Glutamatergic neuron (in vitro differentiated cells): Measurements from ENCODE around the gene LETM1. TPM values are rescaled to one million over a fixed set of nuclear protein-coding genes. Genes with fewer than 3 reads are reported as not detected.

ENCODE experiments used
- DNase-seq: peaks from one replicate; pipeline ENCODE4 v3.0.0; 2022
- H3K27ac Mint-ChIP-seq: one replicate; pipeline ENCODE4 v1.8.0; 2020; ENCODE audit warnings: mild to moderate bottlenecking, mixed read lengths, inconsistent platforms; ENCODE audit not compliant: unreplicated experiment
- H3K27me3 Mint-ChIP-seq: one replicate; pipeline ENCODE4 v1.8.0; 2020; ENCODE audit warnings: mild to moderate bottlenecking, moderate library complexity, mixed read lengths, inconsistent platforms; ENCODE audit not compliant: unreplicated experiment
- H3K36me3 Mint-ChIP-seq: one replicate; pipeline ENCODE4 v1.8.0; 2020; ENCODE audit warnings: mild to moderate bottlenecking, mixed read lengths, inconsistent platforms; ENCODE audit not compliant: unreplicated experiment
- H3K4me1 Mint-ChIP-seq: one replicate; pipeline ENCODE4 v1.8.0; 2020; ENCODE audit warnings: mild to moderate bottlenecking, low read depth, mixed read lengths, inconsistent platforms; ENCODE audit not compliant: unreplicated experiment
- H3K4me3 Mint-ChIP-seq: one replicate; pipeline ENCODE4 v1.8.0; 2020; ENCODE audit warnings: mild to moderate bottlenecking, mixed read lengths, inconsistent platforms; ENCODE audit not compliant: unreplicated experiment
- H3K9me3 Mint-ChIP-seq: one replicate; pipeline ENCODE4 v1.8.0; 2020; ENCODE audit warnings: mild to moderate bottlenecking, moderate library complexity, mixed read lengths, inconsistent platforms; ENCODE audit not compliant: unreplicated experiment
- CTCF ChIP-seq: fragments of 200-600 bp; sonication (generic); IDR thresholded peaks from one replicate; pipeline ENCODE4 v1.5.0; 2021; ENCODE audit not compliant: partially characterized antibody, unreplicated experiment
- total RNA-seq: library from RNA; stranded (reverse); fragmentation: NEBNext Ultra II Directional; extraction: Animal tissue kit (Norgen Biotek cat#: 25700); gene quantifications from one replicate; pipeline ENCODE4 v1.2.1, GENCODE V29; 2021; ENCODE audit not compliant: unreplicated experiment

The LETM1 gene
- total RNA-seq, 1 donor from 2014 or later = 48.5 TPM

DNA sequence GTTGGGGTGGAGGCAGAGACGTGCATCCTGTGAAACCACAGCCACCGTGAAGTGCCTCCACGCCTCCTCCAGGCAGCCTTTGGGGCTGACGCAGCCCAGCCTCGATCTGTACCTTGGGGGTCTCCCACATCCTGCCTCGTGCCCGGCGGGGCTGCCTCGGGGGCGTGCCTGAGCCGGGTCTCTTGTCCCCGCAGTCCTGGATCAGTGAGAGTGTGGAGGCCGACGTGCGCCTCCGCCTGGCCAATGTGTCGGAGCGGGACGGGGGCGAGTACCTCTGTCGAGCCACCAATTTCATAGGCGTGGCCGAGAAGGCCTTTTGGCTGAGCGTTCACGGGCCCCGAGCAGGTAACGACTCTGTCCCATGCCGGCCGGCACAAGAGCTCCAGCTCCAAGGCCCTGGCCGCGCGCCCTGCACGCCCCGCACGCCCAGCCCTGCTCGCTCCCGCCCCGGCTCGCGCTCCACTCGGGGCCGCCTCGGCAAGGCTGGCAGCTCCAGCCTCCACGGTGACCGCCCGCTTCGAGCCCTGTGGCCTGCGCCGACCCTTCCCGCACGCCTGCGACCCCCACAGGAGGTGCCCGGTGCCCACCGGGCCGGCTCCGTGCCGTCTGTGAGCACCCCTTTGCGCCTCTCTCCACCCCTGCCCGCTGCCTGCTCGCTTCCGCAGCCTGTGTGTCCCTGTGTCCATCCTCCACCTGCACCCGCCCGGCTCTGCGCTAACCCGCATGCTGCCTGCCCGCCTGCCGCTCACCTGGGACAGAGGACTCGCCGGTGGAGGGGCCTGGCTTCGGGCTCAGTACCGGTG lies 53.0 kb downstream of the LETM1 start:
- no peak for TF ChIP-seq CTCF
- Mint-ChIP-seq H3K27ac (no peak overlapping the region), H3K4me3 (no peak overlapping the region), H3K4me1 (no peaks in the 10 kb centered on the region), H3K27me3 (peaks cover 3% of the 10 kb centered on the region), H3K36me3 (no peaks in the 10 kb centered on the region), H3K9me3 (peaks cover 4% of the 10 kb centered on the region)
- no peak for DNase-seq

- H3K36me3 Mint-ChIP-seq = no peaks in the 10 kb centered on the region
- peaks cover 4% of the 10 kb centered on the region for H3K9me3 Mint-ChIP-seq
- H3K4me3 Mint-ChIP-seq = no peak overlapping the region
- DNase-seq = no peak
- H3K27me3 Mint-ChIP-seq = peaks cover 3% of the 10 kb centered on the region
- no peaks in the 10 kb centered on the region for H3K4me1 Mint-ChIP-seq
- H3K27ac Mint-ChIP-seq = no peak overlapping the region
- TF ChIP-seq CTCF = no peak
These were observed 53.7 kb downstream of the LETM1 start for GRCh38 chr4:1802151-1802715.

DNA sequence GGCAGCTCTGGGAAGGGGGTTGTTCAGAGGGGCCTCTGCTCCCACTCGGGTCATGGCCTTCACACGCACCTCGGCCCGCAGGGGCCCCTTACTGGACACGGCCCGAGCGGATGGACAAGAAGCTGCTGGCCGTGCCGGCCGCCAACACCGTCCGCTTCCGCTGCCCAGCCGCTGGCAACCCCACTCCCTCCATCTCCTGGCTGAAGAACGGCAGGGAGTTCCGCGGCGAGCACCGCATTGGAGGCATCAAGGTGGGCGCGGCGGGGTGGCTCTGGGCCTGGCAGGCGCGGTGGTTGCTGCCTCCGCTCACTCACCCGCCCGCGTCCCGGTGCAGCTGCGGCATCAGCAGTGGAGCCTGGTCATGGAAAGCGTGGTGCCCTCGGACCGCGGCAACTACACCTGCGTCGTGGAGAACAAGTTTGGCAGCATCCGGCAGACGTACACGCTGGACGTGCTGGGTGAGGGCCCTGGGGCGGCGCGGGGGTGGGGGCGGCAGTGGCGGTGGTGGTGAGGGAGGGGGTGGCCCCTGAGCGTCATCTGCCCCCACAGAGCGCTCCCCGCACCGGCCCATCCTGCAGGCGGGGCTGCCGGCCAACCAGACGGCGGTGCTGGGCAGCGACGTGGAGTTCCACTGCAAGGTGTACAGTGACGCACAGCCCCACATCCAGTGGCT lies 54.5 kb downstream of the LETM1 start:
- TF ChIP-seq CTCF = no peak
- no peak for DNase-seq
- H3K36me3 Mint-ChIP-seq = no peaks in the 10 kb centered on the region
- H3K4me3 Mint-ChIP-seq = no peak overlapping the region
- H3K4me1 Mint-ChIP-seq = no peaks in the 10 kb centered on the region
- peaks cover 8% of the 10 kb centered on the region for H3K27me3 Mint-ChIP-seq
- no peak overlapping the region for H3K27ac Mint-ChIP-seq
- peaks cover 4% of the 10 kb centered on the region for H3K9me3 Mint-ChIP-seq

DNA sequence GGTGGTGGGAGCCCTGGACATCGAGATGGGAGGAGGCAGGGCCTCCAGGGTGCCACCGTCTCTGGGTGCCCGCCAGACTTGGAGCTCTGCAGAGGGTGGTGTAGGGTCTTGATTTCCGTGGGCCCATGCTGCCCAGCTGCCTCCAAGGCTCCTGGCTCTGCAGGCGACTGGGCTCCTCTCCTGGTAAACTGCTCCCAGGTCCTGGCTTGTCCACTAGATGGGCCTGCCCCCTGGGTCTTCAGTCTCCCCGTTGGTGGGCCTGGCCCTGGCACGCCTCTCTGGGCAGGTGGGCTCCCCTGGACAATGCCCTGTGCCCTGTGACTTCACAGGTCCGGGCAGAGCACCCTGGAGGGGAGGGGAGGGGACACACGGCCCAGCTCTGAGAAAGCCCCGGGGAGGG lies 55.2 kb downstream of the LETM1 start:
- H3K27ac Mint-ChIP-seq = no peak overlapping the region
- peaks cover 4% of the 10 kb centered on the region for H3K9me3 Mint-ChIP-seq
- peaks cover 11% of the 10 kb centered on the region for H3K27me3 Mint-ChIP-seq
- no peak for TF ChIP-seq CTCF
- H3K36me3 Mint-ChIP-seq = no peaks in the 10 kb centered on the region
- H3K4me1 Mint-ChIP-seq = no peaks in the 10 kb centered on the region
- no peak for DNase-seq
- no peak overlapping the region for H3K4me3 Mint-ChIP-seq
